GM12874 (cell line): Measurements from ENCODE around the gene FHDC1.

Experiments used
- CTCF ChIP-seq: IDR thresholded peaks from 2 replicates; pipeline ENCODE4 v1.5.1; 2011; ENCODE audit warnings: low read depth, mild to moderate bottlenecking, control low read depth, low read length, moderate library complexity; ENCODE audit not compliant: insufficient read depth

The FHDC1 gene

GRCh38 chr4:152996111-152996571 is 60.0 kb downstream of the FHDC1 start:
- TF ChIP-seq CTCF, result no peak

GRCh38 chr4:152996672-152997071 is 60.5 kb downstream of the FHDC1 start:
- no peak for TF ChIP-seq CTCF

GRCh38 chr4:152997288-152997687 is 61.2 kb downstream of the FHDC1 start:
- TF ChIP-seq CTCF, result no peak

- no peak for TF ChIP-seq CTCF
Measured at GRCh38 chr4:152997771-152998487, 61.8 kb downstream of the FHDC1 start.

GRCh38 chr4:152998861-152999260 is 62.7 kb downstream of the FHDC1 start:
- no peak for TF ChIP-seq CTCF

GRCh38 chr4:152999346-153000075 is 63.4 kb downstream of the FHDC1 start:
- no peak for TF ChIP-seq CTCF

- no peak for TF ChIP-seq CTCF
Measured at GRCh38 chr4:153000076-153000420, 63.9 kb downstream of the FHDC1 start.
